OCI-LY1 (cell line): ENCODE results near the gene SGCD.

Experiments
- EZH2 ChIP-seq: fragments of 200-600 bp; sonication (generic), shearing (Covaris generic); IDR thresholded peaks from 2 replicates; pipeline ENCODE4 v1.8.0; 2017; ENCODE audit warnings: borderline replicate concordance, mixed run types, mild to moderate bottlenecking, antibody characterized with exemption, low read length, moderate library complexity, mixed read lengths
- TF ChIP-seq, protein P1 (sequence below): fragments of 200-600 bp; sonication (generic), shearing (Covaris generic); IDR thresholded peaks from 2 replicates; pipeline ENCODE4 v1.5.1; 2017; ENCODE audit warnings: mild to moderate bottlenecking, antibody characterized with exemption, low read length, moderate library complexity, mixed read lengths

DNA sequence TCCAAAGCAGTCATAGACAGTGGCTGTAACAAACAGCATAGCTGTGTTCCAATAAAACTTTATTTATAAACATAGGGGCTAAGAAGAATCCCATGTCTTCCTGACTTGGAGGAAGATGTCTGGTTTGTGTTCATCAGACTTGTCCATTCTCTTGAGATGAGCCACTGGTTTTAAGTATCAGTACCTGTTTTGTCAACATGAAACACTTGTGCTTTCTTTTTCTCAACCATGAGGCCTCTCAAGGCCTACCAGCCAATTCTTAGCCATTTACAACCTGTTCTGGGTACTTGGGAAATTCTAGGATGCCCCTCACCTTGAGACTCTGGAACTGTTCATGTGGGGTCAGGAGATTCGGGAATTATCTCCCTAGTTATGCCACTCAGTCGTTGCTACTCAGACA is 368.8 kb downstream of the SGCD start:
- TF ChIP-seq, protein P1, sequence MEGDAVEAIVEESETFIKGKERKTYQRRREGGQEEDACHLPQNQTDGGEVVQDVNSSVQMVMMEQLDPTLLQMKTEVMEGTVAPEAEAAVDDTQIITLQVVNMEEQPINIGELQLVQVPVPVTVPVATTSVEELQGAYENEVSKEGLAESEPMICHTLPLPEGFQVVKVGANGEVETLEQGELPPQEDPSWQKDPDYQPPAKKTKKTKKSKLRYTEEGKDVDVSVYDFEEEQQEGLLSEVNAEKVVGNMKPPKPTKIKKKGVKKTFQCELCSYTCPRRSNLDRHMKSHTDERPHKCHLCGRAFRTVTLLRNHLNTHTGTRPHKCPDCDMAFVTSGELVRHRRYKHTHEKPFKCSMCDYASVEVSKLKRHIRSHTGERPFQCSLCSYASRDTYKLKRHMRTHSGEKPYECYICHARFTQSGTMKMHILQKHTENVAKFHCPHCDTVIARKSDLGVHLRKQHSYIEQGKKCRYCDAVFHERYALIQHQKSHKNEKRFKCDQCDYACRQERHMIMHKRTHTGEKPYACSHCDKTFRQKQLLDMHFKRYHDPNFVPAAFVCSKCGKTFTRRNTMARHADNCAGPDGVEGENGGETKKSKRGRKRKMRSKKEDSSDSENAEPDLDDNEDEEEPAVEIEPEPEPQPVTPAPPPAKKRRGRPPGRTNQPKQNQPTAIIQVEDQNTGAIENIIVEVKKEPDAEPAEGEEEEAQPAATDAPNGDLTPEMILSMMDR: no peak
- no peak for TF ChIP-seq EZH2
